Measurements from ENCODE around the gene SENP5. TPM values are rescaled to one million over a fixed set of nuclear protein-coding genes. Genes with fewer than 3 reads are reported as not detected.
"Not testable (repeated sequence)": the region's sequence is repeated elsewhere in the genome, so short reads cannot be mapped to it uniquely, and the experiment has no call there.

SENP5 gene
- total RNA-seq, 2 donors from 2014 or later, result 29.4 to 77.6 TPM

DNA sequence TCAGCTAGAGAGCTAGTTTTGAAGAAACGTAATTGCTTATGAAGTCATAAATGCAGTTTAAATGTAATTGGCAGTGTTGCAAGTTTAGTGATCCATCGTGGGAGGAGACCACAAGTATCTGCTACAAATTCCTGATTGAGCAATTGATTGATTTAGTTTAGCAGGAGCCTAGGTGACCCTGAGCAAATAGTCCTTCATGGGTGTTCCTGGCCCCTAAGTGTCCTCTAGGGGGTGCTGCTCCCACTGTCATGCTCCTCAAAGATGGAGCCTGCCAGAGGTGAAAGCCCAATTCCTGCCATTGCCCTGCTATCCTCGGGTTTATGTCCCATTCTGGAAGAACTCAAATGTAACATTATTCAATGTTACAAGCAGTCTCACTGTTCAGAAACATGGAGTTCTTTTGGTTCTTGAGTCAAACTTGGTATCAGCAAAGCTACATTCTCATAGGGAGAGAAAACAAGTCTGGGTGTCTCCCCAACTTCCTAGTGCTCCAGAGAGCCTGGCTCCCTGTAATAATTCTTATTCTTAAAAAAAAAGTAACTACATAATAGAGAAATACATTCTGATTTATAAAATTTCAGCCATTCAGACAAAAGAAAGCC, 29.8 kb upstream of the SENP5 start:
- no peaks in the 10 kb centered on the region for H3K4me1 ChIP-seq (ENCODE audit: control insufficient read depth in 1 of 2, low read depth in 2 of 2)
- no peak overlapping the region for H3K4me3 ChIP-seq
- DNase-seq (ENCODE audit: low spot score) (no peak), ATAC-seq (ENCODE audit: insufficient number of reproducible peaks, low FRiP score, low read depth) (no peak)
- no peak overlapping the region for H3K27ac ChIP-seq
- no peaks in the 10 kb centered on the region for H3K27me3 ChIP-seq (replicated peaks; ENCODE audit: insufficient read depth)
- no peaks in the 10 kb centered on the region for H3K9me3 ChIP-seq
- TF ChIP-seq, protein P1, sequence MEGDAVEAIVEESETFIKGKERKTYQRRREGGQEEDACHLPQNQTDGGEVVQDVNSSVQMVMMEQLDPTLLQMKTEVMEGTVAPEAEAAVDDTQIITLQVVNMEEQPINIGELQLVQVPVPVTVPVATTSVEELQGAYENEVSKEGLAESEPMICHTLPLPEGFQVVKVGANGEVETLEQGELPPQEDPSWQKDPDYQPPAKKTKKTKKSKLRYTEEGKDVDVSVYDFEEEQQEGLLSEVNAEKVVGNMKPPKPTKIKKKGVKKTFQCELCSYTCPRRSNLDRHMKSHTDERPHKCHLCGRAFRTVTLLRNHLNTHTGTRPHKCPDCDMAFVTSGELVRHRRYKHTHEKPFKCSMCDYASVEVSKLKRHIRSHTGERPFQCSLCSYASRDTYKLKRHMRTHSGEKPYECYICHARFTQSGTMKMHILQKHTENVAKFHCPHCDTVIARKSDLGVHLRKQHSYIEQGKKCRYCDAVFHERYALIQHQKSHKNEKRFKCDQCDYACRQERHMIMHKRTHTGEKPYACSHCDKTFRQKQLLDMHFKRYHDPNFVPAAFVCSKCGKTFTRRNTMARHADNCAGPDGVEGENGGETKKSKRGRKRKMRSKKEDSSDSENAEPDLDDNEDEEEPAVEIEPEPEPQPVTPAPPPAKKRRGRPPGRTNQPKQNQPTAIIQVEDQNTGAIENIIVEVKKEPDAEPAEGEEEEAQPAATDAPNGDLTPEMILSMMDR (IDR thresholded peaks at IDR 0.05), result peak; percentile 61
- no peaks in the 10 kb centered on the region for H3K36me3 ChIP-seq

DNA sequence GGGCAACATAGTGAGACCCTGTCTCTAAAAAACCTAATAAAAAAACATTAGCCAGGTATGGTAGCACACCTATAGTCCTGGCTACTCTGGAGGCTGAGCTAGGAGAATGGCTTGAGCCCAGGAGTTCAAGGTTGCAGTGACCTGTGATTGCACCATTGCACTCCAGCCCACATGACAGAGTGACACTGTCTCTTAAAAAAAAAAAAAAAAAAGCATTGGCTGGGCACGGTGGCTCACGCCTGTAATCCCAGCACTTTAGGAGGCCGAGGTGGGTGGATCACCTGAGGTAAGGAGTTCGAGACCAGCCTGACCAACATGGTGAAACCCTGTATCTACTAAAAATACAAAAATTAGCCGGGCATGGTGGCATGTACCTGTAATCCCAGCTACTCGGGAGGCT, 28.4 kb upstream of the SENP5 start:
- not testable (repeated sequence) for H3K27ac ChIP-seq; ATAC-seq (ENCODE audit: insufficient number of reproducible peaks, low FRiP score, low read depth); H3K4me1 ChIP-seq (ENCODE audit: control insufficient read depth in 1 of 2, low read depth in 2 of 2); H3K36me3 ChIP-seq; H3K9me3 ChIP-seq; DNase-seq (ENCODE audit: low spot score); H3K27me3 ChIP-seq (replicated peaks; ENCODE audit: insufficient read depth); H3K4me3 ChIP-seq

DNA sequence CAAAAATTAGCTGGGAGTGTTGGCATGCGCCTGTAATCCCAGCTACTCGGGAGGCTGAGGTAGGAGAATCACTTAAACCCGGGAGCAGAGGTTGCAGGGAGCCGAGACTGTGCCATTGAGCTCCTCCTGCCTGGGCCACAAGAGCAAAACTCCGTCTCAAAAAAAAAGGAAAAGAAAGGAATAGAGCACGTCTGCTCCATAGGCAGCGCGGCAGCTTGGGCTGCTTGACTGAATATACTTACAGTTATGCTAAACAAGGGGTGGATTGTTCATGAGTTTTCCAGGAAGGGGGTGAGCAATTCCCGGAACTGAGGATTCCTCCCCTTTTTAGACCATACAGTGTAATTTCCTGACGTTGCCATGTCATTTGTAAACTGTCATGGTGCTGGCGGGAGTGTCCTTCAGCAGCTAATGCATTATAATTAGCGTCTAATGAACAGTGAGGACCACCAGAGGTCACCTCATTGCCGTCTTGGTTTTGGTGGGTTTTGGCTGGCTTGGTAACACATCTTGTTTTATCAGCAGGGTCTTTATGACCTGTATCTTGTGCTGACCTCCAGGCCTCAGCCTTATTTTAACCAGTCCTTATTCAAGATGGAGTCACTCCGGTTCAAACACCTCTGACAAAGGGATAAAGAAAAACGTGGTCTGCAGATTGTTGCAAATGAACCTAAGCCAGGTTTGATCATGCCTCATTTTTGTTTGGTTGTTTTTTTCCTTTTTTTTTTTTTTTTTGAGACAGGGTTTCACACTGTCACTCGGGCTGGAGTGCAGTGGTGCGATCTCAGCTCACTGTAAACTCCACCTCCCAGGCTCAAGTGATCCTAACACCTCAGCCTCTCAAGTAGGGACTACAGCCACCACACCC, 24.9 kb upstream of the SENP5 start:
- Histone ChIP-seq H3K27me3 (replicated peaks; ENCODE audit: insufficient read depth) (no peaks in the 10 kb centered on the region), H3K36me3 (no peaks in the 10 kb centered on the region), H3K4me3 (no peak overlapping the region), H3K27ac (no peak overlapping the region), H3K9me3 (no peaks in the 10 kb centered on the region), H3K4me1 (ENCODE audit: control insufficient read depth in 1 of 2, low read depth in 2 of 2) (no peaks in the 10 kb centered on the region)
- ATAC-seq (ENCODE audit: insufficient number of reproducible peaks, low FRiP score, low read depth) (no peak), DNase-seq (ENCODE audit: low spot score) (no peak)
- TF ChIP-seq, protein P1 (IDR thresholded peaks at IDR 0.05), result no peak

DNA sequence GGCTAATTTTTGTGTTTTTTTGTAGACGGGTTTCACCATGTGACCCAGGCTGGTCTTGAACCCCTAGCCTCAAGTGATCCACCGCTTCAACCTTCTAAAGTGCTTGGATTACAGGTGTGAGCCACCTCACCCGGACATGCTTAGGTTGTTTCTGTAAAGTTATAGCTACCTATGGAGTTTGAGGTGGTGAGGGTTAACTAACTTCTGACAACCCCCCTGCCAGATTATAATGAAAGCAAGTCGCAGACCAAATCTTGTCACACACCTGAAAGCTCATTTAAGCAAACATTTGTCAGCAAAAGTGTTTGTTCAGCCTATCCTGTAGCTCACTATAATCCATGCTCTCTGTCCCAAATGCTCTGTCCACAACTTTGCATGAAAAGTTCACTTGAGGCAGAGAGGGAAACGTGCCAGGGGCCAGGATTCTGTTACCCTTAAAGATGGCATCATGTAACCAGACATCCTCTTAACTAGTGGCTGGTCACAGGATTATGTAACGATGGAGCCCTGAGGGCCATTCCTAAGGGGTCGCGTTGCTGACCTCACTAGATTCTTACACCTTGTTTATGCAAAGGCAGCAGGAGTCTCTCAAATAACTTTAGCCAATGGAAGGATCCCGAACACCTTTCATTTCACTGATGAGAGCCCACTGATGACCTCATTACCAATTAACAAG, 24.1 kb upstream of the SENP5 start:
- no peak overlapping the region for H3K4me3 ChIP-seq
- ATAC-seq (ENCODE audit: insufficient number of reproducible peaks, low FRiP score, low read depth), result no peak
- TF ChIP-seq, protein P1 (IDR thresholded peaks at IDR 0.05), result no peak
- H3K36me3 ChIP-seq, result no peaks in the 10 kb centered on the region
- H3K27me3 ChIP-seq (replicated peaks; ENCODE audit: insufficient read depth), result no peaks in the 10 kb centered on the region
- no peak overlapping the region for H3K27ac ChIP-seq
- no peak for DNase-seq (ENCODE audit: low spot score)
- H3K9me3 ChIP-seq, result no peaks in the 10 kb centered on the region
- H3K4me1 ChIP-seq (ENCODE audit: control insufficient read depth in 1 of 2, low read depth in 2 of 2), result no peaks in the 10 kb centered on the region

DNA sequence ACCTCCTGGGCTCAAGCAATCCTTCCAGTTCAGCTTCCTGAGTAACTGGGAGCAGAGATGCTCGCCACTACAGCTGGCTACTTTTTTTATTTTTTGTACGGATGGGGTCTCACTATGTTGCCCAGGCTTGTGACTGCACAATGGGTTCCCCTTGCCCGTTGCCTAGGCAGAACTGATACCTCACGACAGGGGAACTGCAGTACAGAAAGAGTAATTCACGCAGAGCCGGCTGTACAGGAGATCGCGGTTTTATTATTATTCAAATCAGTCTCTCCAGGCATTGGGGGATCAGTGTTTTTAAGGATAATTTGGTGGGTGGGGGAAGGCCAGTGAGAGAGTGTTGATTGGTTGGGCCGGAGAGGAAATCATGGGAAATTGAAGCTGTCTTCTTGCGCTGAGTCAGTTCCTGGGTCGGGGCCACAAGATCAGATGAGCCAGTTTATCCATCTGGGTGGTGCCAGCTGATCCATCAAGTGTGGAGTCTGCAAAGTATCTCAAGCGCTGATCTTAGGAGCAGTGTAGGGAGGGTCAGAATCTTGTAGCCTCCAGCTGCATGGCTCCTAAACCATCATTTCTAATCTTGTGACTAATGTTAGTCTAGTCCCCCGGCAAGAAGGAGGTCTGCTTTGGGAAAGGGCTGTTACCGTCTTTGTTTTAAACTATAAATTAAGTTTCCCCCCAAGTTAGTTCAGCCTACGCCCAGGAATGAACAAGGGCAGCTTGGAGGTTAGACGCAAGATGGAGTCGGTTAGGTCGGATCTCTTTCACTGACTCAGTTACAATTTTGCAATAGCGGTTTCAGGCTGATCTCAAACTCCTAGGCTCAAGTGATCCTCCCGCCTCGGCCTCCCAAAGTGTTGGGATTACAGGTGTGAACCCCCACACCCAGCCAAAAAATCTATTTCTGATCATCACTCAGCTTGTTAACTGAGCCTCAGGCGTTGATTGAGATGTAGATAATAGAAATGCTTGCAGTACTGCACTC, 23.2 kb upstream of the SENP5 start:
- H3K4me1 ChIP-seq (ENCODE audit: control insufficient read depth in 1 of 2, low read depth in 2 of 2); ATAC-seq (ENCODE audit: insufficient number of reproducible peaks, low FRiP score, low read depth); H3K36me3 ChIP-seq: not testable (repeated sequence)

DNA sequence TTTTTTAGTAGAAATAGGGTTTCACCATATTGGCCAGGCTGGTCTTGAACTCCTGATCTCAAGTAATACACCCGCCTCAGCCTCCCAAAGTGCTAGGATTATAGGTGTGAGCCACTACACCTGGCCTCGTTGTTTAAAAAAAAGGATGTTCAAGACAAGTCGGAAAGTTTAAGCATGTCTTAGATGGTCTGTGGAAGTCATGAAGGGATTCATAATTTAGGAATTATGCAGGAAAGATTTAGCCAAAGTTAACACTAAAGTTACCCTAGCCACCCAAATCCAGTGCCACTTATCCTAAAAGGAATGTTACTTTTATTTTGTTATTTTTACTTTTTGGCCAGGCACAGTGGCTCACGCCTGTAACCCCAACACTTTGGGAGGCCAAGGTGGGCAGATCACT, 19.3 kb upstream of the SENP5 start:
- not testable (repeated sequence) for H3K36me3 ChIP-seq; H3K9me3 ChIP-seq; H3K27ac ChIP-seq; H3K4me3 ChIP-seq; DNase-seq (ENCODE audit: low spot score); H3K27me3 ChIP-seq (replicated peaks; ENCODE audit: insufficient read depth); H3K4me1 ChIP-seq (ENCODE audit: control insufficient read depth in 1 of 2, low read depth in 2 of 2); ATAC-seq (ENCODE audit: insufficient number of reproducible peaks, low FRiP score, low read depth)

More for the DNA sequence above, 23.2 kb upstream of the SENP5 start:
- H3K9me3 ChIP-seq; H3K4me3 ChIP-seq; H3K27ac ChIP-seq; DNase-seq (ENCODE audit: low spot score); H3K27me3 ChIP-seq (replicated peaks; ENCODE audit: insufficient read depth): not testable (repeated sequence)

Data from thoracic aorta (tissue), 2 donors.